Stimulated activated CD8-positive, alpha-beta memory T cell treated with anti-CD3 and anti-CD28 coated beads, Interleukin-12 subunit alpha, Interleukin-12 subunit beta, amount 100 ng/mL, for 24 hours (primary cell): ENCODE measurements around the gene NKX1-1.

Source experiments
- DNase-seq: peaks from one replicate; pipeline ENCODE4 v3.0.0-alpha.2; 2020; ENCODE audit errors: extremely low read depth

The NKX1-1 gene

GRCh38 chr4:1359976-1360375 lies 46.3 kb downstream of the NKX1-1 start:
- DNase-seq: no peak

GRCh38 chr4:1359144-1359501 lies 47.1 kb downstream of the NKX1-1 start:
- no peak for DNase-seq

- DNase-seq: no peak
These were observed 47.7 kb downstream of the NKX1-1 start for GRCh38 chr4:1358421-1359143.

GRCh38 chr4:1357356-1358248 lies 48.6 kb downstream of the NKX1-1 start:
- DNase-seq: no peak

- no peak for DNase-seq
These were observed 49.9 kb downstream of the NKX1-1 start for GRCh38 chr4:1356181-1356998.

- no peak for DNase-seq
These were observed 50.9 kb downstream of the NKX1-1 start for GRCh38 chr4:1355378-1355777.

- no peak for DNase-seq
These were observed 51.3 kb downstream of the NKX1-1 start for GRCh38 chr4:1354983-1355275.

GRCh38 chr4:1354136-1354982 lies 51.9 kb downstream of the NKX1-1 start:
- no peak for DNase-seq

- no peak for DNase-seq
These were observed 52.8 kb downstream of the NKX1-1 start for GRCh38 chr4:1353186-1354055.
